GM19455 (cell line): Measurements from ENCODE around the gene PSMA7.

Experiments
- ATAC-seq: cut with Tn5 transposase; IDR thresholded peaks from one replicate; pipeline ENCODE4 v1.9.1; 2021; ENCODE audit not compliant: unreplicated experiment

Gene PSMA7

DNA sequence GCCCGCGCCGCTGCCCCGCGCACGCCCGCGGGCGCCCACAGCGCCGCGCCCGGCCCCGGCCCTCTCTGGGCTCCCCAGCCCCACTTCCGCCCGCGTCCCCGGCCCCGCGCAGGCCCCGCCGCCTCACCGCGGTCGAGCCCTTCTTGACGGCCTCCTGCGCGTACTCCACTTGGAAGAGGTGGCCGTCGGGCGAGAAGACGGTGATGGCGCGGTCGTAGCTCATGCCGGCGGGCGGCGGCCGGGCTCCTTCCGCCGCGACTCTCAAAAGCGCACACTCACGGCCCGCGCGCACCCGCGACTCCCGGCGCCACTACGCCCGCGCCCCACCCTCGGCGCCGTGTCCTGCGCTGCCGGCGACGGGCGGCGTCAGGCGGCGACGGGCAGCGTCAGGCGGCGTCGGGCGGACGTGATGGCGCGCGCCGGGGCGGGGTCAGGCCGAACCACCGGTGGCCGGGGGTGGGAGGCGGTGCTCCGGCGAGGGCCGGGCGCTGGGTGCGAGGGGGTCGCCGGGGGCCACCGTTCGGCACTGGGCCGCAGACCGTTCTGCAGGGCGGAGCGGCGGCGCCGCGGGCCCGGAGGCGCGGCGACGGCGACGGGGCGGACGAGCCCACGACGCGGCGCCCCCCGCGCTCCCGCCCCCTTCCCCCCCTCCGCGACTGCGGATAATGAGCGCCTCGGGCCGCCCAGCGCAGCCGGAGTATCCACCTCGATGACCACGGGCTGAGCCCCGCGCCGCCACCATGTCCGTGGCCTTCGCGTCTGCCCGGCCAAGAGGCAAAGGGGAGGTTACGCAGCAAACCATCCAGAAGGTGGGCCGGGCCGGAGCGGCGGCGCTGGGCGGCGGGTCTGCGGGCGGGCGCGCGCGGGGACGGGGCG, at the start of gene PSMA7, which contains the start of gene SS18L1:
PSMA7 (minus strand) TSS at position 314 of the 876 bp plus-strand sequence; CDS start at position 223, 91 bp downstream.
SS18L1 (plus strand) TSS at position 689 of the 876 bp plus-strand sequence; CDS start at position 741, 52 bp downstream.
- ATAC-seq, result peak; percentile 65

DNA sequence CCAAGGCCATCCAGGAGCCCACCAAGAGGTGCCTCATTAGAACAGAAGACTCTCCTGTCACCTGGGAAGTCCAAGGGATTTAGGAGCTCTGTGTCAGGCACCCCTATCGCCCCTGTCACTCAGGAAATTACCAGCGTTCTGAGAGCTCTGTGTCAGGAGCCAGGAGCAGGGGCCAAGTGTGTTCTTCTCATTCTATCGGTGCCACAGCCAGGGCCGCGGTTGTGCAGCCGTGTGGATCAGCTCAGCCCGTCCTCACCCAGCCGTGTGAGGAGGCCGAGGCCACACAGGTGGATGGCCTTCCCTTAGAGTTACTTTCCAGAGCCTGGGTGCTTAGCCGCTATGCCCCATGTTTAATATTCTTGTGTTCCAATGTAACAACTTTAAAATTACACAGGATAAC, 49.4 kb upstream of the PSMA7 start:
- no peak for ATAC-seq

DNA sequence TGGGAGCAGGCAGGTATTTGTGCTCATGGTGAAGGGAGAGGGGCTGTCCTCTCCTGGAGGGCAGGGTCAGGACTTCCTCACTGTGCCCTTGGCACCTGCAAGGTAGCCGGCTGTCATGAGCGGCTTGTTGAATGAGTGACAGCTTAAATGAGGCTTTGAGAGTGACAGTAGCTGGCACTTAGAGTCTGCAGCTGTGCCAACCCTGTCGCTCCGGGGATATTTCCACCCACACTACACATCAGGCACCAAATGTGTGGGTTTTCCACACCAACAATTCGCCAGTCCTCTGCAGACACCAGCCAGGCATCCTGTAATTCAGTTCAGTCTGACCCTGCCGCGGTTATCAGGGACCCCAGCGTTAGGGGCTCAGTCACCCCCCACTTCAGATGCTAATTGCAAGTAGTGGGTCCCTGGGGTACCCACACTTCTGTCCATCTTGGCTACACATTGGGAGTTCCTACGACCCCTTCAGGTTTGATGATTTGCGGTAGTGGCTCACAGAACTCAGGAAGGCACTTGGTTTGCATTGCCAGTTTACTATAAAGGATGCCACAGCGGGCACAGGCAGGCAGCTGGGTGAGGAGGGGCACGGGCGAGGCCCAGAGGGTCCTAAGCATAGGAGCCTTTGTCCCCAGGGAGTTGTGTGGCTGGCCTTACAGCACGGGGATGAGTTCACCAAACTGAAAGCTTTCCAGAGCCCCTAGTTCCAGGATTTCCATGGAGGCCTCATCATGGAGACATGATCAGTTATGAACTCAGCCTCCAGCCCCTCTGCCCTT, 48.8 kb upstream of the PSMA7 start:
- no peak for ATAC-seq

DNA sequence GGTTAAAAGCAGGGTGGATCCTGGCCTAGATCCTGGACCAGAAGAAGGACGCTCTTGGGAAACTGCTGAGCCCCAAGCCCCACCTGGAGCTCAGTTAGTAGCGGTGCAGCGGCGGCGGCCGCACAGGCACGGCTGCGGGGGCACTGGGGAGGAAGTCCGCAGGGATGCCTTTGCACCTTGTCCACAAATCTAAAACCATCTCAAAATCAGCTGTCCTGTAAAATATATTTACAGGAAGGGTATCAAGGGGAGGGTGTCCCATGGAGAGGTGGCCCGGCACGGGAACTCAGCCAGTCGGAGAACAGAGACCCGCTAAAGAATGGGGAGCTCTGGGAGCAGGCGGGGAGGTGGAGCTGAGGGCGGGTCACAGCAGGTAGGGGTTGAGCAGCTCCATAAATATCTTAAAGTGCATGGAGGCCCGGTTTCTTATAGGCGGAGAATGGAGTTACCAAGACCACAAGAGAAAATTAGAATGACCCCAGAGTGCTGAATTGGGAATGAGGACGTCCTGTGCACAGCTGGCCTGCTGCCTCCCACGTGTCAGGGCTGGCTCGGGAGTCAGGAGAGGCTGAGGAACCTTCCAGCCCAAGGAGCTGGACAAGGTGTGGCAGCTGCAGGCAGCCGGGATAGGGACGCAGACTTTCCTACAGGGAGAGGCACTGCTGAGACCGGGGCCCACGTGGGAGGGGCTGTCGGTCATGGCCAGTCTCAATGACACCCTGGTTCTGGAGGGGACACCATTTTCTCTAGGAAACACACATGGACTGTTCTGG, 47.6 kb upstream of the PSMA7 start:
- no peak for ATAC-seq

DNA sequence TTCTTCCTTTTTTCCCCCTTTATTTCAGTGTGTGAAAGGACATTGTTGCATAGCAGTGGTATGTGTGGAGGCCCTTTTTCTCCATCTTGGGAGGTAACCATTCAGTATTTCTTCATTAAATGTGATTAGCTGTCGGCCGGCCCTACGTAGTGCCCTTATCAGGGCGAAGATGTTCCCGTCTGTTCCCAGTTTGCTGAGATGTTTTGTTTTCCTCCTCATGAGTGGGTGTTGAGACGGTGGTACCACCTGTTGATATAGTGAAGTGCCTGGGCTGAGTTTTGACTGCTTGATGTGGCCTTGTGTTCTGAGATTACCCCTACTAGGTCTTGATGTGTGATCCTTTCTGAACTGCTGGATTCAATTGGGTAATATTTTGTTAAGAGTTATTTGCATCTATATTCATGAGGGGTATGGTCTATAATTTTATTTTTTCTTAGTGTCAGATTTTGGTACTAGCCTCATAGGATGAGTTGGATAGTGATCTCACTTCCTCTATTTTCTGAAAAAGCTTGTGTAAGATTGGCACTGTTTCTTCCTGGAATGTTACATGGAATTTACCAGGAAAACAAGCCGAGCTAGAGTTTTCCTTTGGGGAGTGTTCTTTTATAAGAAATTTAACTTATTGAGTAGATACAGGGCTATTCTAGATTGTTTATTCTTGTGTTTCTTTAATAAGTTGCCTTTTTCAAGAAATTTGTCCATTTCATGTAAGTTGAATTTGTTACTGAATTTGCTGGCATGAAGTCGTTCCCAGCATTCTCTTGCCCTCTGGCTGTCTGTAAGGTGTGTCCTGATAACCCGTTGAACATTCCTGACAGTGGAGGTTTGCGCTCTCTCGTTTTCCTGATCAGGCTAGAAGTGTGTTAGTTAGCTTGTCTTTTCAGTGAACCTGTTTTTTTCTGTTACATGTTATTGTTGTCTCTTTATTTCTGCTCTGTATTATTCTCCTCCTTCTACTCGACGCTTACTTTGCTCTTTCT, 44.0 kb upstream of the PSMA7 start:
- no peak for ATAC-seq

DNA sequence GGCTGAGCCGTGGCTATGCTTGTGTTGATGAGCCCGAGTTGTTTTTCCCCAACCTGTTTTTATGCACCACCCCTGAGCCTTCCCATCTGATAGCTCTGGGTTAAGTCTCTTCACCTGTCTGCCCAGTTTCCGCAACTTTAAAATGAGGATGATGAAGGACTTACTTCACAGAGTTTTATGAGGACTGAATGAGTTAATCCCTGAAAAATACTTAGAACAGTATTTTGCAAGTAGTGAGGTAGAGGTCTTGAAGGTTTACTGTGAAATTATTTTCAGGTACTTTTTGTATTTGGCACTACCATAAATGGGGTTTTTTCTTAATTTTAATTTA, 42.9 kb upstream of the PSMA7 start:
- ATAC-seq, result no peak

DNA sequence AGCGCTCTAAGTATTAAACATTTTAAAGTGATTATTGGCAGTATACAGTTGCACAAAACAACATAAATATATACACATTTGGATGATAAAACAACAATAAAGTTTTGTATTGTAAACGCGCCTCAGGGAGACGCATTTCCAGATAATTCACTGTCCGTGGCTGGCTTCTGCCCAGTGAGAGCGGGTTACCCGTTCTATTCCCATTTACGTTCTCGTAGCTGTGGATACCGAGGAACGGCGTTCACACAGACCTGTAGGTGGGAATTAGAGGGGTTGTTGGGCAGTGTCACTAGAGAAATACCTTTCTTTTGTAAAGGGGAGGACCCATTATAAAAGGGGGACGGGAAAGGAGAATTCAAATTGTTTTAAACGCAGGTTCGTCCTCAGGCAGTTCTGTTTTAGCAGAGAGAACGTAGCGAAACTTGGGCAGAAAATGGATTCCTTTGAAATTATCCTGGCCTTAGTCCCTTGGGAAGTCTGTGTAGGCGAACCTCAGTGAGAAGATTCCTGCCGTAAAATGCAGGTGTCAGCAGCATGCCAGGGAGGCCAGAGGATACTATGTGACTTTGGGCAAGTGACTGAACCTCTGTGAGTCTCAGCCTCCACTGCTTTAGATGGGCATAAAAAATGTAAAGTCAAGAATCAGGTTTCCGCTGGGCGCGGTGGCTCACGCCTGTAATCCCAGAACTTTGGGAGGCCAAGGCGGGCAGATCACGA, 40.4 kb upstream of the PSMA7 start:
- no peak for ATAC-seq

DNA sequence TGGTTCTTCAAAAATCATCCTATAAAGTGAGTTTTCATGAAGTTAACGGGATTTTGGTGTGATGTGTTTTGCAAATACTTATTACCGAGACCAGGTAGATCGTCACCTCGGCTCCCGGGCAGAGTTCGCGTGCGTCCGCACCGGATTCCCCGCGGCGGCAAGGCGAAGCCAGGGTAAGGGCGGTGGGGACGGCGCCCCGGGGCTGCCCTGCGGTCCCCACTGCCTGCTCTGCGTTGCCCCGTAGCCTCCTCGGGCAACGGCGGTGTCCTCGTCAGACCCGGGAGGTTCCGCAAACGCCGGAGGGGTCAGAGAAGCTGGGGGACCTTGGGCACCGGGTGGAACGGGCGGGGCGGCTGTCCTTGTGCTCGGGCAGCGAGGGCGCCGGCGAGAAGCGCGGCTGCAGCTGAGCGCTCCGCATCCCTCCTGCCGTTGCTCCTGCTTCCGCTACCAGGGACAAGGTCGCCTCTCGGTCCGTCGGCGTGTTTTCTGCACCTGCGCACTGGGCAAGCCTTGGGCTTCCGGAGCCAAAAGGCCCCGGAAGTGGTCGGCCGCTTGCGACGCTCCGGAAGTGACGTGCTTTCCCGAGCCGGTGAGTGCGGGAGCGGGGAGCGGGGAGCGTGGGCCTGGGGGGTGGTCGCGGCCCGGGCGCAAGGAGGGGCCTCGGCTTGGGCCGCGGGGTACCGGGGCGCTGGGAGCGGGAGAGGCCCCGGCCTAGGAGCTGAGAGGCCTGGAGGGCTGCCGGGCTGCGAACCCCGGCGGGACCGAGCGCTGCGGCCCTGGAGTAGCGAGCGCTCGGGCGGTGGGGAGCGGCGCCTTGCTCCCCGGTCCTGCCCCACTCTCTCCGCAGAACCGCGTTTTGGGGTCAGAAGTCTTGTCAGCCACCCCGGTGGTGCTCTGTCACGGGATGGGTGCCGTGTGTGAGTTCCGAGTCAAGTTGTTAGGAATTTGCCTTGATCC, 39.6 kb upstream of the PSMA7 start, which contains the start of gene MTG2:
MTG2 (plus strand) TSS at position 560 of the 957 bp plus-strand sequence. CDS start 10,393 bp downstream, outside the sequence.
- ATAC-seq, result peak; percentile 93

DNA sequence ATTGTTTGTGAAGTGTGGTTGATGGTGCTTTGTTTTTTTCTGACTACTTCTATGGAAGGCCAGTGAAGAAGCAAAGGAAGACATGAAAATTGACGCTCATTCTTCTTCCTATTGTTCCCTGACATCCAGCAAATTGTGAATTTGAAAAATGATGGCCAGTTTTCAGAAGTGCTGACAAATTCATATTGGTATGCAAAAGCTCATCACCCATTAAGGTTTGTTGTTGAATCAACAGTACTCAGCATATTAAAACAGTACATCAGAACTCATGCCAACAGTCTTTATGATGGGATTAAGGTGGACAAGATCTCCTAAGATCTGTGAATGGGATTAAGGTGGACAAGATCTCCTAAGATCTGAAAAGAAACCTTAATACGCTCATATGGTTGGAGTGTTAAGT, 38.6 kb upstream of the PSMA7 start:
- ATAC-seq, result no peak

DNA sequence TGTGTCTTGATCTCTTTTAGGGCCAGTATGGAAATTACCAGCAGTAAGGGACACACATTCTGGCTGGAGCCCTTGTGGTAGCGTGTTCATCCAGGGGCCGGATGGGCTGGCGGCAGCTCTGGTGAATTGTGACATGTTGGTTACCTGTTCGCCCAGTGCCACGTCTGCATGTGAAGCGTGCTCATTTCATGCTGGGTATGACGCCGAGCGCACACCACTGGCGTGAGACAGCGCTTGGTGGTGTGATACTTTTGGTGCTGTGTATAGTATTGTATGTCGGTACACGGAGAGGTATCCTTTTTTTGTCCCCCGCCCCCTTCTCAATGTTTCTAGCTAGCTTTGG, 35.9 kb upstream of the PSMA7 start:
- no peak for ATAC-seq

DNA sequence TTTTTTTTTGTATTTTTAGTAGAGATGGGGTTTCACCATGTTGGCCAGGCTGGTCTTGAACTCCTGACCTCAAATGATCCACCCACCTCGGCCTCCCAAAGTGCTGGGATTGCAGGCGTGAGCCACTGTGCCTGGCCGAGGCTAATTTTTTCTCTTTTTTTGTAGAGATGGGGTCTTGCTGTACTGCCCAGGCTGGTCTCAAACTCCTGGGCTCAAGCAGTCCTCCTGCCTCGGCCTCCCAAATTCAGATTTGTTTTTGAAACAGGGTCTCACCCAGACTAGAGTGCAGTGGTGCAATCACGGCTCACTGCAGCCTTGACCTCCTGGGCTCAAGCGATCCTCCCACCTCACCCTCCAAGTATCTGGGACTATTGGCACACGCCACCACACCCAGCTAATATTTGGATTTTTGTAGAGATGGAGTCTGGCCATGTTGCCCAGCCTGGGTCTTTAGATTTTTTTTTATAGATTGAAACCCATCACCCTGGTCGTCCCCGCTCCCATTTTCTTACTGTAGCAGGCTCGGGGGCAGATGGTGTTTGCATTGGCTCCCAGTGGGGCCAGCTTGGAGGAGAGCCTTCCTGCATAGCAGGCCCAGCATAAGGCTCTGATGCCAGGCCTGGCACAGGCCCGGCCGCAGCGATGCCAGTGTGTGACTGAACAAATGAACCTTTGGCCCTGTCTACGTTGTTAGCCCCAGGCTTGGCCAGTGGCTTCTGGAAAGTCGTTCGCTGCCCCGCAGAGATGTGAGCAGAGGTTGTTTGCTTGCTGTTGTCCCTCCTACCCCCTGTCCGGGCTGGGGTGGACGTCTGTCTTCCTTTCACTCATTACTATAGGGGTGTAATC, 35.3 kb upstream of the PSMA7 start:
- no peak for ATAC-seq

DNA sequence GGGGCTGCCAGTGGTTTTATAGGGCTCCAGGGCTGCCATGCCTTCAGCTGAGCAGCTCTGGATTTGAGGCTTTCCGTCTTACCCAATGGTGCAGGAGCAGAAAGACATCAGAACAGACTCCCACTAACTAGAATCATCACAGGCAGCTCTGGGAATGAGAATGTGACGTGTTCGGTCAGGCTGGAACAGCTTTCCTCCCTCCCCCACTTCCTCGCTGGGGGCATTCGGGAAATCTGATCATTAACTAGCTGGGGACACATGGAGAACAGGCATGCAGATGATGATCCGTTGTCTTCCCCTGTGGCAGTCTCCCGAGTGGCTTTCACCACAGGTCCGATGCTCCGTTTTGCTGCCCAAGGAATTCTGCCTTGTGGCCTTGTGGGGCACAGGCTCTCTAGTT, 34.1 kb upstream of the PSMA7 start:
- no peak for ATAC-seq

DNA sequence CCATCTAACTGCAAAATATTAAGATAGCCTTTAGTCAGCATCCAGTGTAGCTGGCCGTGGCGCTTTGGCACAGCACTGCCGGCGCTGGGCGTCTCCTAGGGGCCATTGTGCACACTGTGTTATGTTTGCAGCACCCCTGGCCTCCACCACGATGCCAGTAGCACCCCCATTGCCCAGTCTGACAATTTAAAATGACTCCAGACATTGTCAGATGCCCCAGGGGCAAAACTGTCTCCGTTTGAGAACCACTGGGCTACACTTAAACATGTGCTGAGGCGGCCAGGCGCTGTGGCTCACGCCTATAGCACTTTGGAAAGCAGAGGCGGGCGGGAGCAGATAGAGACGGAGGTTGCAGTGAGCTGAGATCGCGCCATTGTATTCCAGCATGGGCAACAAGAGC, 33.7 kb upstream of the PSMA7 start:
- ATAC-seq, result no peak

DNA sequence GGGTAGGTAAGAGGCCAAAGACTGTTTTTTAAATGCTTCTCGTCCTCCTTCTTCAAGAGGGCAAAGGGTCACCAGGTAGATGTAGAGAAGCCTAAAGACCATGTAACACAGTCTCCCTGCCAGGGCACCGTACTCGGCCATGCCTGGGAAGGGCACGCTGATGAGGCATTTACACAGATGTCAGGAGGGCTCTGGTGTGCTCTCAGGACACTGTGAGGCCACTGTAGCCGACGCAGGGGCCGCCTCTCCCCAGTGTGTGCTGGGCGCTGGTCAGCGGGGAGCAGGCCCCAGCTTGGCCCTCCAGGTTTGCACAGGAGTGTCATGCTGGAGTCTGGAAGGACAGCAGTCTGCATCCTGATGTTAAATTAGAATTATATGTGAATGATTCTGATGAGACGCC, 32.5 kb upstream of the PSMA7 start:
- ATAC-seq, result no peak

DNA sequence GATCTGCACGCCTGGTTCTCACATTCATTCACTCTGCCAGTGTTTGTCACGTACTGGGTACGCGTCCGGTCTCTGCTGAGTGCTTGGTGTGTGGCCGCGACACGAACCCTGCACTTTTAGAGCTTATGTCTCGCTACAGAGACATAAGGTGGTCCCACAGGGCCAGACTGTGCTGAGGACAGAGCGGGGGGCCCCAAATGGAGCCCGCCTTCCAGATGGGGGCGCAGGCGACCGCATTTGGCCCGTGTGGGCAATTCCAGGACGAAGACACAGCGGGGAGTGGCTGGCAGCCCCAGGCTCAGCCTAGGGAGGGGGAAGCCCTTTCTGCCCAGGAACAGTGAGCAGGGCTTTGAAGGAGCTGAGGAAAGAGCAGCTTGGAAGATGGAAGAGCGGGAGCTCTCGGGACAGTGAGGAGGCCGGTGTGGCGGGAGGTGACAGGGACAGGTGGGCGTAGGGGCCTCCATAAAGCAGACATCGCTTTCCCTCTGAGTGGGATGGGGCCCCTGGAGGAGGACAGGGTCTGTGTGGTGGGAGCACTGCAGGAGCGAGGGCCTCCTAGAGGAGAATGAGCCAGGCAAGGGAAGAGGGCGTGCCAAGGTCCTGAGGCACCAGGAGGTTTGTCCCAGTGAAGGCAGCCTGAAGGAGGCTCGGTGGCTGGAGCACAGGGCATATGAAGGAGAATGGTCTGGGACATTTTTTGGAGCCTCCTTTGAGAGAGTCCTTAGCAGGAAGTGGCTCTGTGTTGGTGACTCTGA, 31.9 kb upstream of the PSMA7 start:
- ATAC-seq, result no peak

DNA sequence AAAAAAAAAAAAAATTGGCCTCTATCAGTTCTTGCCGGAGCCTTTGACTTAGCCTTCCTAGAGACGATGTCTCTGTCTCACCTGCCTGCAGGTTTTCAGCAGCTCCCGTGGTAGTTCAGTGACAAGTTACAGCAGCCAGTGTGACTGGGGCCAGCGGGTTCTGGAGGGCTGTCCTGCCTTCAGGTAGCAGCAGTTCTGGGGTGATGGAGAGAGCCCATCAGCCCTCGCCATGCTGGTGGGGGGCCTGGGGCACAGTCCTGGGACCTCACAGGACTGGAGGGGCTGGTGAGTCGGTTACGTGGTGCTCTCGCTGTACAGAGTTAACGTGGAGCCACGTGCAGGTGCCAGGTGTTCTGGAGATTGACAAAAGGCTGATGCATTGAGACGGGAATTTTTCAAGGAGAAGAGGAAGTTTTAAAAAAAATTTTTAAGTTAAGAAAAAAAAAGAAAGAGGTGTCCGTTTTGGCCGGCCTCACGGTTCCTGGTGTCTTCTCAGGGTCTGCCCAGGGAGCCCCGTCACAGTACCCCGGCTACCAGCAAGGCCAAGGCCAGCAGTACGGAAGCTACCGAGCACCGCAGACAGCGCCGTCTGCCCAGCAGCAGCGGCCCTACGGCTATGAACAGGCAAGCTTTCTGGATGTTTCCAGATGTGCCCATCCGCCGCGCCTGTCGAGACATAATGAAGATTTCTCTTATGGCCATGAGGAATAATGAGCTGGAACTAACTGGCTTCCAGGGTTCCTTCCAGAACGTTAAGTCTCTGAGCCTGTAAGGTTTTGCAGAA, 31.0 kb upstream of the PSMA7 start:
- no peak for ATAC-seq
